NOMO-1 (cell line): ENCODE measurements around the gene FSD1L.

Source experiments
- DNase-seq, 2 experiments: peaks; one replicate each; lab custom pipeline; 2025; ENCODE audit not compliant: unreplicated experiment in 2 of 2; lab: John Stamatoyannopoulos, UW

Gene FSD1L

GRCh38 chr9:105447814-105448812, at the start of gene FSD1L:
Gene FSD1L, plus strand, starts transcription at chr9:105448034. Its CDS starts 187 bp downstream, at chr9:105448221.
- peak; percentile 69 to 81 for DNase-seq

GRCh38 chr9:105399117-105399516, 48.7 kb upstream of the FSD1L start:
- DNase-seq, result no peak

DNA sequence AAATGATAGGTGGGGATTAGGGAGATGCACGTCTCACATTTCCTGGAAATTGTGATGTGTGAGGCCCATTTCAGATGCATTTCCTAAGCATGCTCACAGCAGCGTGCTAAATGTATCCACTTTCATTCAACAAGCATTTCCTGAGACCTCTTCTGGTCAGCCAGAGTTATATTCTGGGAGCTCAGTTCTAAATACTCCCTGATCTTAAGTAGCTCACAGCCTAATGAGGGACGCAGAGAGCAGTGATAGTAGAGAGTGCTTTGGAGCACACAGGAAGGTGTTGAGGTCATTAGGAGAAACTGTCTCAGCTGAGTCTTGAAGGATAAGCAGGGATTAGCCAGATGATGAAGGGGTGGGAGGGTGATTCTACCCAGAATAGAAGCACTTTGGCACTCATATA, 46.2 kb upstream of the FSD1L start:
- no peak for DNase-seq

DNA sequence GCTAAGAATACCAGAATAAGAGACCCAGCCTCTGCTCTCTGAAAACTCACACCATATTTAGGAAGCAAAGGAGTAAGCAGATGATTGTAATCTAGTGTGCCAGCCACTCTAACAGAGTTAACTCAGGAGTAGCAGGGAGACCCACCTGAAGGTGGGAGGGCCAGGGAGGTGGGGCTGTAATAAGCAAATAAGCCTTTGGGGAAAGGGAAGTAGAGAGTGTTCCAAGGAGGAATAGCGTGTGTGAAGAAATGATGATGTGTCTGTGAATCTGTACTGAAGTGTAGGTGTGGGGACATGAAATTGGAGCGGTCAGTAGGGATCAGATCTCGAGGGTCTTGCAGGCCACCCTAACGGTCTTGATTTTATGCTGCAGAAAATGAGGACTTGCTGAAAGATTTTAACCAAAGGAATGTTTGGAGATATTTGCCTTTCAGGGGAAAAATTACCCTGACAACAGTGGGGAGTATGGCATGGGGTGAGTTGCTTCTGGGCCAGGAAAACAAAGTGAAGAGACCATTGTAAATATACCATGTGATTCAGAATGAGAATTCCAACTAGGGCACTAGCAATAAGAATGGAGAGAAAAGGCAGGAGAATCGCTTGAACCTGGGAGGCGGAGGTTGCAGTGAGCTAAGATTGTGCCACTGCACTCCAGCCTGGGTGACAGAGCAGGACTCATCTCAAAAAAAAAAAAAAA, 44.1 kb upstream of the FSD1L start:
- DNase-seq, result no peak

GRCh38 chr9:105405514-105406131, 42.2 kb upstream of the FSD1L start:
- peak; percentile 4 to 24 for DNase-seq

DNA sequence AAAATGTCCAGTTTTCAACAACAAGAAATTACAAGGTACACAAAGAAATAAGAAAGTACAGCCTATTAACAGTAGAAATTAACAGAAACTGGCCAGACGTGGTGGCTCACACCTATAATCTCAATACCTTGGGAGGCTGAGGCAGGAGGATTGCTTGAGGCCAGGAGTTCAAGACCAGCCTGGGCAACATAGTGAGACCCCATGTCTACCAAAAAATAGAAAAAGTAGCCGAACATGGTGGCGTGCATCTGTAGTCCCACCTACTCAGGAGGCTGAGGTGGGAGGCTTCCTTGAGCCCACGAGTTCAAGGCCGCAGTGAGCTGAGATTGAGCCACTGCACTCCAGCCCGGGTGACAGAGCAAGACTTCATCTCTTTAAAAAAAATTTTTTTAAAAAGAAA, 41.5 kb upstream of the FSD1L start:
- DNase-seq, result no peak

DNA sequence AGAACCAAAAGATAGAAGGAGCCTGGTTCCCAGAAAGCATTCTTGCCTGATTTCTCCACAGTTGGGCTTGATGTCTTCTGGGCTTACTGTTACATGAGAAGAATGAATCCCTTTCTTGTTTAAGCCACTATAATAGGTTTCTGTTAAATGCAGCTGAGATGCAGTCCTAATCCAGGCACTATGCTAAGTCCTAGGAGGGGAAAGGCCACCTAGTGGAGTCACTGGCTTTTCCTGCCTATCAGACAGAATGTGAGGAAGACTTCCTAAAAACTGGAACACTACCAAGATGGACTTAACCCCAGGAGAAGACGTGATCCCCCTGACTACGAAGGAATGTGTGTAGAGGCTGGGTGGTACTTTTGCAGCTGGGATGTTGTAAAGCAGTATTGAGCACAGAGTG, 34.3 kb upstream of the FSD1L start:
- no peak for DNase-seq

GRCh38 chr9:105414947-105415661, 32.7 kb upstream of the FSD1L start:
- DNase-seq, result peak in 1 of 2 experiments; percentile 33

DNA sequence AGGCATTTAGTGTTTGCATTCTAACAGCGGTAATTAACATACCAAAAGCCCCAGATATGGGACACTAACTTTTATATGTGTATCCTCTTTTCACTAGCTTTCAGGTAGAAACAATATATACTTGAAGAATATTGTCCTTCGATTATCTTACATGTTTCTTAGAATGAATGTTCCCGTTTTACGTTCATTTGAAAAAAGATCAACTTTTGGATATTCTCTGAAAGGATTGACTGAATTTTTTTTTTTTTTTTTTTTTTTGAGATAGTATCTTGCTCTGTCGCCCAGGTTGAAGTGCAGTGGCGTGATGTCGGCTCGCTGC, 32.2 kb upstream of the FSD1L start:
- DNase-seq, result no peak

DNA sequence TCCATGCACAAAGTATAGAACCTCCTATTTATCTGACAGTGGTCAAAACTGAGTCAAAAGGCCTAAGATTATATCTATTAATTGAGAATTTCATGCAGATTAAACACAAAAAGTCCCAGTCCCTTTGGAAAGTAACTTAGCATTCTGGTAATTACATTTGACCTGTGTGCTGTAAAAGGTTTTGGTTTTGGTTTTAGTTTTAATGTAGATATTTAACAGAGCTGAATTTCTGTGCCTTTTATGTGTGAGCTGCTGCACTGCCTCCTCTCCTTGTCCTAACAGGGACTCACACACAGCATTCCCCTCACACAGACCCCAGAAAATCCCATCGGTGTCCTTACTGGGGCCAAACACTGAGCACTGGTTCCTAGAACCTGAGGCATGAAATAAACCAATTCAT, 31.0 kb upstream of the FSD1L start:
- no peak for DNase-seq

DNA sequence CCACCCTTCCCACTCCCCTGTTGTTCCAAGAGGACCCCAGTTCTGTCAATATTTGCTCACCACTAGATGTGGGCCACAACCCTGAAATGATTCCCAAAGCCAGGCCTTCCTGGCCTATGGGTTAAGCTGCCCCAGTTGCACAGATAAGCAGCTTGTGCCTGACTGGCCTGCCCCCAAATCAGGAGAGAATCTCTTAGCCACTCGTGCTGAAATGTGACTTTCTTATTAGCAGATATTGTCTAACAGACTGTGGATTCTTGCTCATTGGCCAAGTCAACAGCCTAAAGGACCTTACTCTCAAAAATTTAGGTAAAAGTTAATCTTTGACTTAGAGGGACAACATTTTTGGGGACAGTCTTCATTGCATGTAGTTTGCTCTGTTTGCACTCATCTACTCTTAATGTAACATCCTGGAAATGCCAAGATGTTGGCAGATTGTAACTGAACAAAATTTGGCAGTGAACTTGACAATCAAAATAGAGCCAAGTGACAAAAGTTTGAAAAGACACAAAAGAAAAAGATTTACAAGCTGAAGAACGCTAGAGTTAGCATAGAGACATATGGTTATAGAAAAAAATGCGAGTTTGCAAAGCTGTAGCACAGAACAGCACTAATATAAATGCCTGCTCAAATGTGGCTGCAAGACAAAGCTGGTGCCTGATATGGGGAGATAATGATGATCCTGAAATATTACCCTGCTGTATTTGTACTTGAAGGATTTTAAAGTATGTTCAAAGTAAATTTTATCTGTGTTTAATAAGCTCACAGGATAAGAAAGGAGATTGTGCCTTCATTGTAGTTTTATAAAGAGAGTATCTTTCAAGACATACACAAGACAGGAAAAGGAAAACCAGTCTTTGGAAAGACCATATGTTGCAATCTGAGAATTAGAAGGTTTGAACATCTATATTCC, 29.0 kb upstream of the FSD1L start:
- DNase-seq, result no peak

GRCh38 chr9:105419816-105420597, 27.8 kb upstream of the FSD1L start:
- no peak for DNase-seq

DNA sequence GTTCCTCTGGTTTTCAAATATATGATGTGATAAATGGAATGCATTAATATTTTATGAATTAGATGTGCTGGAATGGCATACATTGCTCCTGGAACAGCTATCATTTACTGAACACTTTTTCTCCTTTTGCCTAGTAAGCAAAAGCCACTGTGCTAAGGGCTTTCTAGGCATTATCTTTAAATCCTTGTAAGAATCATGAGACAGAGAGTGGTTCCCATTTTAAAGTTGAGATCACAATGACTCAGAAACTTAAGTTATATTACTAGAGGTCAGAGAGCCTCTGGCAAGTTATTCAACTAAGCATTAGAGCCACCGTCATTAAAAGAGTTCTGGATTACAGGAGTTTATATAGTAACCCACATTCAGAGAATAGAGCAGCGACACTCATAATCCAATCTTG, 26.7 kb upstream of the FSD1L start:
- DNase-seq, result no peak

- DNase-seq, result no peak
Measured at GRCh38 chr9:105421864-105422263, 26.0 kb upstream of the FSD1L start.

- peak in 1 of 2 experiments; percentile 30 for DNase-seq
Measured at GRCh38 chr9:105425816-105426433, 21.9 kb upstream of the FSD1L start.

DNA sequence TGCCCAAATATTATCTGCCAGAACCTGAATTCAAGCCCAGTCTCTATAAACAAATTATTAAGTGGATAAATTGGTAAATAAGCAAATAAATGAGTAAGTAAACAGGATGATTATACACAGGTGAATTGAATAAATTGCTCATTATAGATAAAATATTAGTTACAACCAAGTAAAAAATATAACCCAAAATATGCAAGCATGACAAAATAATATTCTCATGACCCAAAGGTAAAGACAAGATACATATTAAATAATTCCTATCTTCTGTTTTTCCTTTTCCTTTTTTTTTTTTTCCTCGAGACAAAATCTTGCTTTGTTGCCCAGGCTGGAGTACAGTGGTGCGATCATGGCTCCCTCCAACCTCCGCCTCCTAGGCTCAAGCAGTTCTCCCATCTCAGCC, 21.2 kb upstream of the FSD1L start:
- DNase-seq, result no peak

DNA sequence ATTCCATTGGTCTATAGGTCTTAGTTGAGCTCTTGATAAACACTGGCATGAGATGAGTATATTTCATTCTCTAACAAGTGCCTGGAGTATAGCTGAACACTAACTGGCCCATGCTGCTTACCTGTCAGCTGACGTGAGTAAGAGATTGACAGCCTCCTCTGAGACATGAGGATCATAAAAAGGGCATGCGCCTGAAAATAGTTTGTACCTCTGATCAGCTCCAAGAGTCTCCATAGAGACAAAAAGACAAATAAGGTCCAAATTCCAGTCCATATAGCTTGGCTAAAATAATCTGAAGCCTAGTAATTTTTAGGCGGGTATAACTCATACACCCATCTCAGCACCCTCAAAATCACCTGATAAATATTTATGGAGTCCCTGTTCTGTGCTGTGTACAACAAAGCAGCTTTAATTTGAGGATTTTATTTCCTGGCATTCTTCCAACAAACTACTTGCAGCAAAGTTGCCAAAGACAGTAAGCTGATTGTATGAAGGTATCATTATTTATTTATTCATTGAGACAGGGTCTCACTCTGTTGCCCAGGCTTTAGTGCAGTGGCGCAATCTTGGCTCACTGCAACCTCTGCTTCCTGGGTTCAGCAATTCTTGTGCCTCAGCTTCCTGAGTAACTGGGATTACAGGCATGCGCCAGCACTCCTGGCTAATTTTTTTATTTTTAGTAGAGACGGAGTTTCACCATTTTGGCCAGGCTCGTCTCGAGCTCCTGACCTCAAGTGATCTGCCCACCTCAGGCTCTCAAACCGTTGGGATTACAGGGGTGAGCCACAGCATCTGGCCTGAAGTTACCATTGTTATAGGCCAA, 16.2 kb upstream of the FSD1L start:
- DNase-seq, result no peak
